Ovary (tissue), 9 donors: ENCODE results near the gene C1QTNF1. TPM values are rescaled to one million over a fixed set of nuclear protein-coding genes. Genes with fewer than 3 reads are reported as not detected.

Source experiments
- DNase-seq, 5 donors: peaks; one replicate each; pipeline ENCODE4 v3.0.0-alpha.2; 2019 to 2020
- H3K27ac ChIP-seq, 2 donors: fragments of 200-600 bp; one replicate each; pipeline versions ENCODE4 v1.5.1 to v1.8.0; 2019 to 2022
- H3K27me3 ChIP-seq: fragments of 200-600 bp; one replicate; pipeline ENCODE4 v1.8.0; 2022
- H3K36me3 ChIP-seq: fragments of 200-600 bp; sonication (generic); one replicate; pipeline ENCODE4 v1.5.1; 2019
- H3K4me1 ChIP-seq: one replicate; pipeline ENCODE4 v1.8.1; 2013; ENCODE audit warnings: mild to moderate bottlenecking, moderate library complexity; ENCODE audit not compliant: insufficient read depth
- H3K4me3 ChIP-seq: fragments of 200-600 bp; sonication (generic); one replicate; pipeline ENCODE4 v1.5.1; 2017
- H3K9me3 ChIP-seq, 2 donors: fragments of 200-600 bp in 1 of 2; sonication (generic) in 1 of 2; one replicate each; pipeline versions ENCODE4 v1.5.1 to v1.8.1; 2013 to 2019; ENCODE audit warnings: mild to moderate bottlenecking in 1 of 2, moderate library complexity in 1 of 2
- CTCF ChIP-seq, 3 donors: fragments of 450-650 bp in 2 of 3; fragments of 200-600 bp in 1 of 3; IDR thresholded peaks; one replicate each; pipeline versions ENCODE4 v1.5.1 to v1.8.0; 2016 to 2022; ENCODE audit warnings: antibody characterized with exemption in 3 of 3, mild to moderate bottlenecking in 1 of 3
- EP300 ChIP-seq: sonication (generic); formaldehyde crosslinking; IDR thresholded peaks from one replicate; pipeline ENCODE4 v1.6.1; 2017; ENCODE audit warnings: antibody characterized with exemption
- POLR2A ChIP-seq: fragments of 450-650 bp; IDR thresholded peaks from one replicate; pipeline ENCODE4 v1.6.1; 2017; ENCODE audit warnings: antibody characterized with exemption, mild to moderate bottlenecking, moderate library complexity
- WGBS, 3 donors: extraction: QIAGEN DNeasy Blood & Tissue Kit in 1 of 3; methylation state at CpG; one replicate each; pipeline versions ENCODE4 v1.1.5 to v1.1.7; 2013 to 2017; 5-methylcytosine and 5-hydroxymethylcytosine counted together
- intact Hi-C, 4 donors: fragments of 100-400 bp; cut with DNase I; formaldehyde crosslinking; loops; one replicate each; pipeline versions ENCODE4 v1.11.0 to v1.15.1; 2022 to 2023
- polyA plus RNA-seq, 2 donors: library from polyadenylated mRNA; stranded (reverse); fragments of 200-250 nt in 1 of 2; fragments of 350-450 nt in 1 of 2; fragmentation: Illumina TruSeq in 1 of 2; extraction: RNeasy Lipid Tissue Mini Kit (QIAGEN cat#74804) in 1 of 2; gene quantifications; one replicate each; pipeline ENCODE4 v1.2.3, GENCODE V29; 2013 to 2014
- total RNA-seq, 7 donors: library from RNA; depleted of rRNA in 2 of 7; stranded (reverse); fragments of >200 nt in 2 of 7; fragmentation: NEBNext Ultra II Directional in 3 of 7; extraction: Animal tissue kit (Norgen Biotek cat#: 25700) in 3 of 7; gene quantifications; one replicate each; pipeline versions ENCODE4 v1.1.0 to v1.2.4, GENCODE V29; 2016 to 2023
- donor health status: DM: no; HTN: no; CAD: no; lungs with moderate emphysema.
- donor health status: DM: no; HTN: no; CAD: no.
- donor health status: Bipolar disorder and iron deficiency.
- donor health status: DM: yes; HTN: yes; CAD: no.
- donor health status: DM: no; HTN: no; CAD: no.
- donor health status: DM: yes; HTN: yes; CAD: no.

C1QTNF1 gene
- total and polyA plus RNA-seq, 9 donors, result 17.9 to 85.9 (median 53.5) TPM

DNA sequence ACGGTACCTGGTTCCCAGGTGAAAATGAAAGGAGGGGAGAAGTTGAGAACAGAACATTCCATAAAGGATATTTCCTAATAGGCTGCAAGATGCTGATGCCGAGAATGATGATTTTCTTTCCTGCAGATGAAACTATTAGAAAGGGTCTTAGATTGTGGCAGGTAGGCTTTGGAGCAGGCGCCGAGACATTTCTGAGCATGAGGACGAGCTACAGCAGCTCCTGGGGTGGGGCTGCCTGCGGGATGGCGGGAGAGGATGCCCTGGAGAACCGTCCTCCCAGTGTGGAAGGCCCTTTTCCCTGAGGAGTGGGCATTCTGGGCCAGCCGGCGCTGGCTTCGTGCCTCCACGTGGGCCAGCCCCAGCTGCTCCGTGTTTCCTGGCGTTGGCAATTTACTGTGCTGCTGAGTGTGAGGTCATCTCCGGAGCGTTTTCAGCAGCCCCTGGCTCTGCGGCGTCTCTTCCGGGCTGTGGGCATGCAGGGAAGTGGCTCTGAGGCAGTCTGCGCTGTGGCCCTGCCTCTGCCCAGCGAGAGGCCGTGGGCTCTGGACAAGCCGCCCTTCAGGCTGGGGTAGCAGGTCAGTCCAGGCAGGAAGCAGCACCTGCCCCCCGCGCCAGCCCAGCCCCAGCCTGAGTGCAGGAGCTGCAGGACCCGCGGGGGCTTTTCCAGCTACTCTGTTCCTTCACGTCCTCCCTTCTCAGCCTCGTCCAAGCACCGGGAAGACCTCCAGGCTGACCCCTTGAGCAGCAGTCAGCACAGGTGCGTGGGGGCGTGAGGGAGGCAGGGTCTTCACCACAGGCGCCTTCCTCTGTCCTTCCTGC lies 62.8 kb downstream of the C1QTNF1 start:
- no peak for DNase-seq
- H3K36me3 ChIP-seq, result no peaks in the 10 kb centered on the region
- H3K4me1 ChIP-seq, result peaks cover 8% of the 10 kb centered on the region
- TF ChIP-seq CTCF (IDR thresholded peaks at IDR 0.05) (no peak), POLR2A (no peak), EP300 (no peak)
- 69 to 76% (median 70%) methylated on average over 33 of the region's 33 CpGs for WGBS, 3 donors
- H3K4me3 ChIP-seq, result no peak overlapping the region
- no peaks in the 10 kb centered on the region for H3K27me3 ChIP-seq
- intact Hi-C loops, result loop anchor here (2.0 to 5.0 kb wide), 4 partner anchors 40 to 620 kb away; no protein-coding TSS in a partner anchor
- H3K27ac ChIP-seq, result no peak overlapping the region
- no peaks in the 10 kb centered on the region for H3K9me3 ChIP-seq

- DNase-seq, result peak; percentile 43 to 85 (median 78)
- WGBS, 3 donors, result 38 to 48% (median 42%) methylated on average over 12 of the region's 12 CpGs
- peaks cover 8% of the 10 kb centered on the region for H3K4me1 ChIP-seq
- no peak overlapping the region for H3K27ac ChIP-seq
- TF ChIP-seq EP300 (no peak), CTCF (IDR thresholded peaks at IDR 0.05) (peak; percentile 72 to 80 (median 77))
- no peaks in the 10 kb centered on the region for H3K36me3 ChIP-seq
- no peak overlapping the region for H3K4me3 ChIP-seq
- no peaks in the 10 kb centered on the region for H3K27me3 ChIP-seq
- intact Hi-C loops, result loop anchor here (2.0 to 5.0 kb wide), 5 partner anchors 40 to 620 kb away; no protein-coding TSS in a partner anchor
- H3K9me3 ChIP-seq, result no peaks in the 10 kb centered on the region
Measured at GRCh38 chr17:79087428-79088143, 63.6 kb downstream of the C1QTNF1 start.

GRCh38 chr17:79088247-79088996 lies 64.5 kb downstream of the C1QTNF1 start:
- intact Hi-C loops, result loop anchor here in 3 of 4 donors (2.0 to 5.0 kb wide), 4 partner anchors 41 to 619 kb away; no protein-coding TSS in a partner anchor
- TF ChIP-seq CTCF (IDR thresholded peaks at IDR 0.05), result no peak
- TF ChIP-seq EP300, result no peak
- no peak for TF ChIP-seq POLR2A

DNA sequence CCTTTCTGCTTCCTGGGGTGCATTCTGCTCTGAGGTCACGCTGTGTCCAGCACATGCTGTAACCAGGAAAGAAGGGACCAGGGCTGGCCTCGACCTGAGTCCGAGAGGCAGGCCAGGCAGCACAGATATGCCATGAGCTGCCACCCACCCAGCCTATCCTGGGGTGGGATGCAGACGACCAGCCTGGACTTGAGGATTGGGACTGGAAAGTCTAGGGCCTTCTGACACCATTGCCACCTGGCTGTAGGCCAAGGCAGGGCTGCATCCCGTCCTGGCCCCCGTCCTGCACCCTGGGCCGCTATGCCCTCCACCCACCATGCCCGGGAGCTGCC lies 65.0 kb downstream of the C1QTNF1 start:
- Histone ChIP-seq H3K27me3 (no peaks in the 10 kb centered on the region), H3K27ac (no peak overlapping the region), H3K9me3 (no peaks in the 10 kb centered on the region), H3K36me3 (no peaks in the 10 kb centered on the region), H3K4me3 (no peak overlapping the region), H3K4me1 (peaks cover 8% of the 10 kb centered on the region)
- WGBS, 3 donors, result 72 to 83% (median 75%) methylated on average over 8 of the region's 8 CpGs
- no peak for TF ChIP-seq CTCF (IDR thresholded peaks at IDR 0.05)
- no peak for TF ChIP-seq EP300
- no peak for TF ChIP-seq POLR2A
- intact Hi-C loops, result loop anchor here in 3 of 4 donors (2.0 to 5.0 kb wide), 4 partner anchors 42 to 618 kb away; no protein-coding TSS in a partner anchor
- no peak for DNase-seq

More at GRCh38 chr17:79088247-79088996, 64.5 kb downstream of the C1QTNF1 start:
- H3K36me3 ChIP-seq, result no peaks in the 10 kb centered on the region
- no peaks in the 10 kb centered on the region for H3K9me3 ChIP-seq
- H3K27me3 ChIP-seq, result no peaks in the 10 kb centered on the region
- no peak for DNase-seq
- H3K4me1 ChIP-seq, result peaks cover 8% of the 10 kb centered on the region
- no peak overlapping the region for H3K4me3 ChIP-seq
- H3K27ac ChIP-seq, result no peak overlapping the region
- WGBS, 3 donors, result 91 to 94% (median 91%) methylated on average over 26 of the region's 26 CpGs
